SK-N-SH treated with all-trans-retinoic acid at 6 μM for 48 hours (cell line): ENCODE results near the gene VAT1L.

Source experiments
- ATAC-seq: fragments of 200-7000 bp; cut with Tn5 transposase; 3 replicates; pipeline ENCODE4 v1.9.1; 2020; ENCODE audit warnings: mild to moderate bottlenecking, moderate library complexity
- ARNTL ChIP-seq: fragments of 450-650 bp; formaldehyde crosslinking; IDR thresholded peaks from 2 replicates; pipeline ENCODE4 v1.5.0; 2020; ENCODE audit warnings: low read depth, mild to moderate bottlenecking, moderate library complexity, borderline replicate concordance
- BACH2 ChIP-seq: fragments of 250-450 bp; sonication (Bioruptor Pico); IDR thresholded peaks from 2 replicates; pipeline ENCODE4 v1.9.0; 2021; ENCODE audit warnings: mild to moderate bottlenecking, borderline replicate concordance
- CSDC2 ChIP-seq: fragments of 250-450 bp; sonication (Bioruptor Pico); IDR thresholded peaks from 2 replicates; pipeline ENCODE4 v1.5.0; 2020; ENCODE audit warnings: mild to moderate bottlenecking, moderate library complexity
- ESRRG ChIP-seq: fragments of 250-450 bp; sonication (Bioruptor Pico); IDR thresholded peaks from 2 replicates; pipeline ENCODE4 v1.6.1; 2021; ENCODE audit warnings: mild to moderate bottlenecking
- GLIS3 ChIP-seq: fragments of 250-450 bp; sonication (Bioruptor Pico); IDR thresholded peaks from 2 replicates; pipeline ENCODE4 v1.5.0; 2020; ENCODE audit warnings: mild to moderate bottlenecking, moderate library complexity
- ISL1 ChIP-seq: fragments of 250-450 bp; sonication (Bioruptor Pico); IDR thresholded peaks from 2 replicates; pipeline ENCODE4 v2.1.2; 2022; ENCODE audit warnings: mild to moderate bottlenecking, moderate library complexity
- OSR1 ChIP-seq: fragments of 250-450 bp; sonication (Bioruptor Pico); IDR thresholded peaks from 2 replicates; pipeline ENCODE4 v1.8.0; 2022; ENCODE audit warnings: moderate library complexity, mild to moderate bottlenecking, inconsistent platforms
- PPARA ChIP-seq: fragments of 250-450 bp; sonication (Bioruptor Pico); IDR thresholded peaks from 2 replicates; pipeline ENCODE4 v1.5.0; 2020; ENCODE audit warnings: mild to moderate bottlenecking, borderline replicate concordance
- RARB ChIP-seq: fragments of 250-450 bp; sonication (Bioruptor Pico); IDR thresholded peaks from 2 replicates; pipeline ENCODE4 v1.8.0; 2021; ENCODE audit warnings: mild to moderate bottlenecking, moderate library complexity
- SNAI2 ChIP-seq: fragments of 250-450 bp; sonication (Bioruptor Pico); IDR thresholded peaks from 2 replicates; pipeline ENCODE4 v1.5.0; 2020; ENCODE audit warnings: mild to moderate bottlenecking, moderate library complexity
- TCF4 ChIP-seq: fragments of 250-450 bp; sonication (Bioruptor Pico); IDR thresholded peaks from 2 replicates; pipeline ENCODE4 v1.8.0; 2021; ENCODE audit warnings: mild to moderate bottlenecking, moderate library complexity, borderline replicate concordance
- TOX ChIP-seq: fragments of 250-450 bp; sonication (Bioruptor Pico); IDR thresholded peaks from 2 replicates; pipeline ENCODE4 v1.8.0; 2021; ENCODE audit warnings: mild to moderate bottlenecking, moderate library complexity, borderline replicate concordance
- ZC3H10 ChIP-seq: fragments of 250-450 bp; sonication (Bioruptor Pico); IDR thresholded peaks from 2 replicates; pipeline ENCODE4 v1.5.1; 2021; ENCODE audit warnings: mild to moderate bottlenecking, moderate library complexity
- ZFP3 ChIP-seq: fragments of 250-450 bp; sonication (Bioruptor Pico); IDR thresholded peaks from 2 replicates; pipeline ENCODE4 v1.5.0; 2020; ENCODE audit warnings: mild to moderate bottlenecking, moderate library complexity
- ZNF565 ChIP-seq: fragments of 450-650 bp; formaldehyde crosslinking; conservative IDR thresholded peaks from 2 replicates; pipeline ENCODE4 v1.5.0; 2020; ENCODE audit warnings: low read depth, mild to moderate bottlenecking, moderate library complexity
- ZNF70 ChIP-seq: fragments of 450-650 bp; formaldehyde crosslinking; IDR thresholded peaks from 2 replicates; pipeline ENCODE4 v1.5.0; 2020; ENCODE audit warnings: mild to moderate bottlenecking, moderate library complexity
- TF ChIP-seq, protein P1 (sequence below): fragments of 250-450 bp; sonication (Bioruptor Pico); IDR thresholded peaks from 2 replicates; pipeline ENCODE4 v1.5.1; 2020; ENCODE audit warnings: low read depth, mild to moderate bottlenecking, moderate library complexity
- TF ChIP-seq, protein P2 (sequence below): fragments of 250-450 bp; sonication (Bioruptor Pico); IDR thresholded peaks from 2 replicates; pipeline ENCODE4 v1.8.0; 2020; ENCODE audit warnings: mild to moderate bottlenecking, moderate library complexity, borderline replicate concordance
- TF ChIP-seq, protein P3 (sequence below): fragments of 250-450 bp; sonication (Bioruptor Pico); IDR thresholded peaks from 2 replicates; pipeline ENCODE4 v1.8.0; 2021; ENCODE audit warnings: low read depth, mild to moderate bottlenecking, moderate library complexity, borderline replicate concordance
- TF ChIP-seq, protein P4 (sequence below): fragments of 250-450 bp; sonication (Bioruptor Pico); IDR thresholded peaks from 2 replicates; pipeline ENCODE4 v1.5.0; 2020; ENCODE audit warnings: mild to moderate bottlenecking, moderate library complexity
- TF ChIP-seq, protein P5 (sequence below): fragments of 250-450 bp; sonication (Bioruptor Pico); IDR thresholded peaks from 2 replicates; pipeline ENCODE4 v1.5.1; 2021; ENCODE audit warnings: mild to moderate bottlenecking, moderate library complexity

Gene VAT1L

DNA sequence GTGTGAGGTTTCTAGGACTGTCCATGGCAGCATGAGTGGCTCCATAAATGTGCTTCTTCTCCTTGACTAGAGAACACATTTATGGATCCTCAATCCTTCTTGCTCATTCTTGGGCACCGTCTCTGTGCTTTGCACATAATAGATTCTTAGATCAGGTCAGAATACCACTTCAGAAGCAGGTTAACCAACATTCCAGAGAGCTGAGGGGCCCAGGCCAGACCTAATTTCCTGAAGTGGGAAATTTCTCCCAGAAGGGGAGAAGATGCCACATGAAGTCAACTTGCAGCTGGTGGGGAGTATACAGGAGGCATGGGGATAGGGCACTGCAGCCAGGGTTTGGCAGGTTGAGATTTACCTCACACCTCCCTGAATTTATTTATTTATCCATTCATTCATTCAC is 24.4 kb upstream of the VAT1L start:
- ATAC-seq = no peak
- TF ChIP-seq BACH2 (CRISPR knock-in tag) = no peak

DNA sequence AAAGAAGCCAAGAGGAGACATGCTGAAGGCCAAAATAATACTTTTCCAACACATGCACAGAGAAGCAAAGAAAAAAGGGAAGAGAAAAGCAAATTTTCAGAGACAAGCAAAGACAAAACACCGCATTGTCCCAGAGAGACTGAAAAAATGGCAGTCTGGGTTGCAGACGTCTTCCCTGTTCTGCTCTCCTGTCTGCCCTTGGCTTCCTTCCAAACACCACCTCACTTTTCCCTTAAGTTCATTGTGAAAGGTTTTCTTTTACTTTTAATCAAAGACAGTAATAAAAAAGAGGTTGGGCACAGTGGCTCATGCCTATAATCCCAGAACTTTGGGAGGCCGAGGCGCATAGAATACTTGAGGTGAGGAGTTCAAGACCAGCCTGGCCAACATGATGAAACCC is 21.2 kb upstream of the VAT1L start:
- TF ChIP-seq, protein P1, sequence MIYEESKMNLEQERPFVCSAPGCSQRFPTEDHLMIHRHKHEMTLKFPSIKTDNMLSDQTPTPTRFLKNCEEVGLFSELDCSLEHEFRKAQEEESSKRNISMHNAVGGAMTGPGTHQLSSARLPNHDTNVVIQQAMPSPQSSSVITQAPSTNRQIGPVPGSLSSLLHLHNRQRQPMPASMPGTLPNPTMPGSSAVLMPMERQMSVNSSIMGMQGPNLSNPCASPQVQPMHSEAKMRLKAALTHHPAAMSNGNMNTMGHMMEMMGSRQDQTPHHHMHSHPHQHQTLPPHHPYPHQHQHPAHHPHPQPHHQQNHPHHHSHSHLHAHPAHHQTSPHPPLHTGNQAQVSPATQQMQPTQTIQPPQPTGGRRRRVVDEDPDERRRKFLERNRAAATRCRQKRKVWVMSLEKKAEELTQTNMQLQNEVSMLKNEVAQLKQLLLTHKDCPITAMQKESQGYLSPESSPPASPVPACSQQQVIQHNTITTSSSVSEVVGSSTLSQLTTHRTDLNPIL (CRISPR knock-in tag) = no peak
- TF ChIP-seq CSDC2 (CRISPR knock-in tag) (no peak), ZFP3 (CRISPR knock-in tag) (no peak), GLIS3 (CRISPR knock-in tag) (no peak), ESRRG (no peak), BACH2 (CRISPR knock-in tag) (no peak), ZNF70 (CRISPR knock-in tag) (no peak), TCF4 (CRISPR knock-in tag) (no peak), PPARA (no peak), TOX (CRISPR knock-in tag) (no peak), ISL1 (CRISPR knock-in tag) (no peak), RARB (CRISPR knock-in tag) (no peak), ZC3H10 (CRISPR knock-in tag) (no peak), ZNF565 (CRISPR knock-in tag) (no peak)
- TF ChIP-seq, protein P2, sequence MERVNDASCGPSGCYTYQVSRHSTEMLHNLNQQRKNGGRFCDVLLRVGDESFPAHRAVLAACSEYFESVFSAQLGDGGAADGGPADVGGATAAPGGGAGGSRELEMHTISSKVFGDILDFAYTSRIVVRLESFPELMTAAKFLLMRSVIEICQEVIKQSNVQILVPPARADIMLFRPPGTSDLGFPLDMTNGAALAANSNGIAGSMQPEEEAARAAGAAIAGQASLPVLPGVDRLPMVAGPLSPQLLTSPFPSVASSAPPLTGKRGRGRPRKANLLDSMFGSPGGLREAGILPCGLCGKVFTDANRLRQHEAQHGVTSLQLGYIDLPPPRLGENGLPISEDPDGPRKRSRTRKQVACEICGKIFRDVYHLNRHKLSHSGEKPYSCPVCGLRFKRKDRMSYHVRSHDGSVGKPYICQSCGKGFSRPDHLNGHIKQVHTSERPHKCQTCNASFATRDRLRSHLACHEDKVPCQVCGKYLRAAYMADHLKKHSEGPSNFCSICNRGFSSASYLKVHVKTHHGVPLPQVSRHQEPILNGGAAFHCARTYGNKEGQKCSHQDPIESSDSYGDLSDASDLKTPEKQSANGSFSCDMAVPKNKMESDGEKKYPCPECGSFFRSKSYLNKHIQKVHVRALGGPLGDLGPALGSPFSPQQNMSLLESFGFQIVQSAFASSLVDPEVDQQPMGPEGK (CRISPR knock-in tag) = no peak
- TF ChIP-seq, protein P3, sequence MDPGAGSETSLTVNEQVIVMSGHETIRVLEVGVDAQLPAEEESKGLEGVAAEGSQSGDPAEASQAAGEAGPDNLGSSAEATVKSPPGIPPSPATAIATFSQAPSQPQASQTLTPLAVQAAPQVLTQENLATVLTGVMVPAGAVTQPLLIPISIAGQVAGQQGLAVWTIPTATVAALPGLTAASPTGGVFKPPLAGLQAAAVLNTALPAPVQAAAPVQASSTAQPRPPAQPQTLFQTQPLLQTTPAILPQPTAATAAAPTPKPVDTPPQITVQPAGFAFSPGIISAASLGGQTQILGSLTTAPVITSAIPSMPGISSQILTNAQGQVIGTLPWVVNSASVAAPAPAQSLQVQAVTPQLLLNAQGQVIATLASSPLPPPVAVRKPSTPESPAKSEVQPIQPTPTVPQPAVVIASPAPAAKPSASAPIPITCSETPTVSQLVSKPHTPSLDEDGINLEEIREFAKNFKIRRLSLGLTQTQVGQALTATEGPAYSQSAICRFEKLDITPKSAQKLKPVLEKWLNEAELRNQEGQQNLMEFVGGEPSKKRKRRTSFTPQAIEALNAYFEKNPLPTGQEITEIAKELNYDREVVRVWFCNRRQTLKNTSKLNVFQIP (CRISPR knock-in tag) = no peak
- ATAC-seq = no peak

DNA sequence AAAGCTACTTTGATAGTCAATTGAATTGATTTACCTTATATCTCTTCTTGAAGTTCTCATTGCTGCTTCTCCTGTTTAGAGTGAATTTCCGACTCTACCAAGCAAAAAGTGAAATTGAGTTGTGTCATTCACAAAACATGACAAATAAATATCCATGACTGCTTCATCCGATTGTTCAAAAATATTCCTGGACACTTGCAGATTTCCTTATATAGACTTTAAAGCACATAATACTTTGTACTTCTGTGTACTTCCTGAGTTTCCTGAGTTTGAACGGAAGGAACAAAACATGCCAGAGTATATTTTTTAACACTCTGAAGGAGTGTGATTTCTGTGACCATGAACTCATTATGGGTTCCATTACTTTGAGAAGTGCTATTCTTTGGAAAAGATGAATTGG is 20.5 kb upstream of the VAT1L start:
- ATAC-seq = no peak
- TF ChIP-seq, protein P1 (CRISPR knock-in tag) = no peak
- TF ChIP-seq GLIS3 (CRISPR knock-in tag) = no peak
- TF ChIP-seq OSR1 = no peak
- no peak for TF ChIP-seq ISL1 (CRISPR knock-in tag)
- TF ChIP-seq ARNTL (CRISPR knock-in tag) = no peak
- TF ChIP-seq, protein P2 (CRISPR knock-in tag) = no peak
- TF ChIP-seq, protein P4, sequence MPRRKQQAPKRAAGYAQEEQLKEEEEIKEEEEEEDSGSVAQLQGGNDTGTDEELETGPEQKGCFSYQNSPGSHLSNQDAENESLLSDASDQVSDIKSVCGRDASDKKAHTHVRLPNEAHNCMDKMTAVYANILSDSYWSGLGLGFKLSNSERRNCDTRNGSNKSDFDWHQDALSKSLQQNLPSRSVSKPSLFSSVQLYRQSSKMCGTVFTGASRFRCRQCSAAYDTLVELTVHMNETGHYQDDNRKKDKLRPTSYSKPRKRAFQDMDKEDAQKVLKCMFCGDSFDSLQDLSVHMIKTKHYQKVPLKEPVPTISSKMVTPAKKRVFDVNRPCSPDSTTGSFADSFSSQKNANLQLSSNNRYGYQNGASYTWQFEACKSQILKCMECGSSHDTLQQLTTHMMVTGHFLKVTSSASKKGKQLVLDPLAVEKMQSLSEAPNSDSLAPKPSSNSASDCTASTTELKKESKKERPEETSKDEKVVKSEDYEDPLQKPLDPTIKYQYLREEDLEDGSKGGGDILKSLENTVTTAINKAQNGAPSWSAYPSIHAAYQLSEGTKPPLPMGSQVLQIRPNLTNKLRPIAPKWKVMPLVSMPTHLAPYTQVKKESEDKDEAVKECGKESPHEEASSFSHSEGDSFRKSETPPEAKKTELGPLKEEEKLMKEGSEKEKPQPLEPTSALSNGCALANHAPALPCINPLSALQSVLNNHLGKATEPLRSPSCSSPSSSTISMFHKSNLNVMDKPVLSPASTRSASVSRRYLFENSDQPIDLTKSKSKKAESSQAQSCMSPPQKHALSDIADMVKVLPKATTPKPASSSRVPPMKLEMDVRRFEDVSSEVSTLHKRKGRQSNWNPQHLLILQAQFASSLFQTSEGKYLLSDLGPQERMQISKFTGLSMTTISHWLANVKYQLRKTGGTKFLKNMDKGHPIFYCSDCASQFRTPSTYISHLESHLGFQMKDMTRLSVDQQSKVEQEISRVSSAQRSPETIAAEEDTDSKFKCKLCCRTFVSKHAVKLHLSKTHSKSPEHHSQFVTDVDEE = no peak
- TF ChIP-seq ZC3H10 (CRISPR knock-in tag) = no peak
- TF ChIP-seq, protein P3 (CRISPR knock-in tag) = no peak
- no peak for TF ChIP-seq ESRRG
- no peak for TF ChIP-seq TCF4 (CRISPR knock-in tag)
- no peak for TF ChIP-seq RARB (CRISPR knock-in tag)
- TF ChIP-seq PPARA = no peak
- no peak for TF ChIP-seq BACH2 (CRISPR knock-in tag)
- TF ChIP-seq, protein P5, sequence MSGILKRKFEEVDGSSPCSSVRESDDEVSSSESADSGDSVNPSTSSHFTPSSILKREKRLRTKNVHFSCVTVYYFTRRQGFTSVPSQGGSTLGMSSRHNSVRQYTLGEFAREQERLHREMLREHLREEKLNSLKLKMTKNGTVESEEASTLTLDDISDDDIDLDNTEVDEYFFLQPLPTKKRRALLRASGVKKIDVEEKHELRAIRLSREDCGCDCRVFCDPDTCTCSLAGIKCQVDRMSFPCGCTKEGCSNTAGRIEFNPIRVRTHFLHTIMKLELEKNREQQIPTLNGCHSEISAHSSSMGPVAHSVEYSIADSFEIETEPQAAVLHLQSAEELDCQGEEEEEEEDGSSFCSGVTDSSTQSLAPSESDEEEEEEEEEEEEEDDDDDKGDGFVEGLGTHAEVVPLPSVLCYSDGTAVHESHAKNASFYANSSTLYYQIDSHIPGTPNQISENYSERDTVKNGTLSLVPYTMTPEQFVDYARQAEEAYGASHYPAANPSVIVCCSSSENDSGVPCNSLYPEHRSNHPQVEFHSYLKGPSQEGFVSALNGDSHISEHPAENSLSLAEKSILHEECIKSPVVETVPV (CRISPR knock-in tag) = no peak
- TF ChIP-seq SNAI2 (CRISPR knock-in tag) = no peak
